ENCODE measurements around the gene CDK11B. TPM values are rescaled to one million over a fixed set of nuclear protein-coding genes. Genes with fewer than 3 reads are reported as not detected.

CDK11B gene
- total RNA-seq, 1 donor from 2014 or later, result 39.6 TPM

DNA sequence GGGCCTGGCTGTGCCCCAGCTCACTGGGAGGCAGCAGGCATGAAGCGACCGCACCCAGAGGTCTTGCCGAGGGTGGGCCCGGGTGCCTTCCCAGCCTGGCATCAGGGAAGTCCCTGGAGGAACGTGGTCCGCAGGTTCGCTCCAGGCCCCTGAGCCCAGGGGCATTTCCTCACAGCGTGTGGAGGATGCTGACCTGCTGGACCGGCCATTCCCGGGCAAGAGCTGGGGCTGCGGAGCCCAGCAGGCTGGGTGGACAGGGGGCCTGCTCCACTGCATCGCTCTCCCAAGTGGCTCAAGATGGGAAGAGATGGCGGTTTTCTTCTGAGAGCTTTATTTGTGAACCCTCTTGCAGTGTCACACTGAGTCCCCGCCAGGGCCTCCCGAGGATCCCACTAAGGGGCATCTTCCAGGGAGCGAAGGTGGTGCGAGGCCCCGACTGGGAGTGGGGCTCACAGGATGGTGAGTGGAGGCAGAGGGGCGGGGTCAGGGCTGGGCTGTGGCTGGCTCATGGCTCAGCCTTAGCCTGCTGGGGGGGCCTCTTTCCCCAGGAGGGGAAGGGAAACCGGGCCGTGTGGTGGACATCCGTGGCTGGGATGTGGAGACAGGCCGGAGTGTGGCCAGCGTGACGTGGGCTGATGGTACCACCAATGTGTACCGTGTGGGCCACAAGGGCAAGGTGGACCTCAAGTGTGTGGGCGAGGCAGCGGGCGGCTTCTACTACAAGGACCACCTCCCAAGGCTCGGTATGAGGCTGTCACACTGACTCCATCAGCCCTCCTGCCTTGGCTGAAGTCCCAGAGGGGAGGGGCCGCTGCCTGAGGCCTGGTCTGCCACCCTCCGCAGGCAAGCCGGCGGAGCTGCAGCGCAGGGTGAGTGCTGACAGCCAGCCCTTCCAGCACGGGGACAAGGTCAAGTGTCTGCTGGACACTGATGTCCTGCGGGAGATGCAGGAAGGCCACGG is 34.1 kb downstream of the CDK11B start:
- intact Hi-C loops (cut with micrococcal nuclease), result no loop called here
- Mint-ChIP-seq H3K4me3 (no peak overlapping the region), H3K9me3 (no peaks in the 10 kb centered on the region), H3K36me3 (ENCODE audit: low read depth) (no peaks in the 10 kb centered on the region), H3K27ac (no peak overlapping the region), H3K4me1 (ENCODE audit: low read depth) (no peaks in the 10 kb centered on the region), H3K27me3 (ENCODE audit: insufficient read depth) (no peaks in the 10 kb centered on the region)
- DNase-seq (ENCODE audit: low spot score), result no peak

DNA sequence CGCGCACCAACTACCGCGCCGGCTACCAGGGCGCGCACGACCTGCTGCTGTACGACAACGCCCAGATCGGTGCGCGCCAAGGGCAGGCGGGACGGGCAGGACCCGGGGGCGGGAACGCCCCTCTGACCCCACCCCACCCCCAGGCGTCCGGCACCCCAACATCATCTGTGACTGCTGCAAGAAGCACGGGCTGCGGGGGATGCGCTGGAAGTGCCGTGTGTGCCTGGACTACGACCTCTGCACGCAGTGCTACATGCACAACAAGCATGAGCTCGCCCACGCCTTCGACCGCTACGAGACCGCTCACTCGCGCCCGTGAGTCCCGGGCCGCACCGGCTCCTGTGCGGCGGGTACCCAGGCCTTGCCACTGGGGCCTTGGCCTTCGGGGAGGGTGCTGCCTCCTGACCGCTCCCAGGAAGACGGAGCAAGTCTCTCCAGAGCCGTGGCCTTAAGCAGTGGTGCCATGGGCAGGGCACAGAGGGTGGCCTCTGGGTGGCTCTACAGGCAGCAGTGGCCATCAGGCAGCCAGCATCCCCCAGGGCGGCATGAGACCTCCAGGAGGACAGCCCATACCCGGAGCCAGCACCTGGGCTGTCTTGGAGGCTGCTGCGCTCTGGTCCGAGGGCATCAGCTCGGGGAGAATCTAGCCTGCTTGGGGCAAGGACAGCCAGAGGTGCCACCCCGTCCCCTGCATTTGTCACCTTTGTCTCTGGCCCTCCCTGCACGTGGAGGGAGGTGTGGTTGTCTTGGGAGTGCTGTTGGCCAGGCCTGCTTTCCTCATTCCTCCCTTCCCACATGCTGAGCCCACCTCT is 35.0 kb downstream of the CDK11B start:
- H3K9me3 Mint-ChIP-seq, result no peaks in the 10 kb centered on the region
- no peak for DNase-seq (ENCODE audit: low spot score)
- intact Hi-C loops (cut with micrococcal nuclease), result no loop called here
- no peaks in the 10 kb centered on the region for H3K36me3 Mint-ChIP-seq (ENCODE audit: low read depth)
- no peaks in the 10 kb centered on the region for H3K27me3 Mint-ChIP-seq (ENCODE audit: insufficient read depth)
- H3K4me3 Mint-ChIP-seq, result no peak overlapping the region
- H3K4me1 Mint-ChIP-seq (ENCODE audit: low read depth), result no peaks in the 10 kb centered on the region
- no peak overlapping the region for H3K27ac Mint-ChIP-seq

DNA sequence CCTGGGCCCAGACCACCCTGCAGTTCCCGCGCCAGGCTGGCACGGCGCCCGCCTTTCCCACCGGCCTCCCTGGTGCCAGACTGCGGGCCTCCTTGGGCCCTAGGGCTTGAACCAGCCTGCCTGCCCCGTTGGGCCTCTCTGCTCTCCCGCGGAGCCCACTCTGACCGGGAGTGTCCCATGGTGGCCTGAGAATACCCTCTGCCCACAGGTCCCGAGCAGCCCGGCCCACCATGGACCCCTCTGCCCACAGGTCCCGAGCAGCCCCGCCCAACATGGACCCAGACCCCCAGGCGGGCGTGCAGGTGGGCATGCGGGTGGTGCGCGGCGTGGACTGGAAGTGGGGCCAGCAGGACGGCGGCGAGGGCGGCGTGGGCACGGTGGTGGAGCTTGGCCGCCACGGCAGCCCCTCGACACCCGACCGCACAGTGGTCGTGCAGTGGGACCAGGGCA is 35.6 kb downstream of the CDK11B start:
- intact Hi-C loops (cut with micrococcal nuclease), result no loop called here
- no peaks in the 10 kb centered on the region for H3K36me3 Mint-ChIP-seq (ENCODE audit: low read depth)
- DNase-seq (ENCODE audit: low spot score), result no peak
- no peaks in the 10 kb centered on the region for H3K9me3 Mint-ChIP-seq
- H3K4me1 Mint-ChIP-seq (ENCODE audit: low read depth), result no peaks in the 10 kb centered on the region
- no peak overlapping the region for H3K4me3 Mint-ChIP-seq
- H3K27me3 Mint-ChIP-seq (ENCODE audit: insufficient read depth), result no peaks in the 10 kb centered on the region
- H3K27ac Mint-ChIP-seq, result no peak overlapping the region

DNA sequence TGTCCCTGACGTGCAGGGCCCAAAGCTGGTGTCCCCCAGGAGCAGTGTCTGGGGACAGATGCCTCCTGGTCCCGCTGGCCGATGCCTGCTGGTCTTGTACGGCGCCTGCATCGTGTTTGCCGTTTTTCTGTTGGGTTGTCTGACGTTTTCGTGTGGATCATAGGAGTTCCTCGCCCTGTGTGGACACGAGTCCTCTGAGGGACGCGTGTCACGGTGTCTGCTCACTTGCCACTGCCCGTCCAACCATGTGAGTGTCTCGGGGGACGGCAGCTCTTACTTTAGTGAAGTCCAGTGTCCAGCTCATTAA is 36.1 kb downstream of the CDK11B start:
- no peaks in the 10 kb centered on the region for H3K36me3 Mint-ChIP-seq (ENCODE audit: low read depth)
- H3K27me3 Mint-ChIP-seq (ENCODE audit: insufficient read depth), result no peaks in the 10 kb centered on the region
- DNase-seq (ENCODE audit: low spot score), result no peak
- H3K4me1 Mint-ChIP-seq (ENCODE audit: low read depth), result peaks cover 1% of the 10 kb centered on the region
- intact Hi-C loops (cut with micrococcal nuclease), result no loop called here
- no peak overlapping the region for H3K4me3 Mint-ChIP-seq
- no peaks in the 10 kb centered on the region for H3K9me3 Mint-ChIP-seq
- no peak overlapping the region for H3K27ac Mint-ChIP-seq

DNA sequence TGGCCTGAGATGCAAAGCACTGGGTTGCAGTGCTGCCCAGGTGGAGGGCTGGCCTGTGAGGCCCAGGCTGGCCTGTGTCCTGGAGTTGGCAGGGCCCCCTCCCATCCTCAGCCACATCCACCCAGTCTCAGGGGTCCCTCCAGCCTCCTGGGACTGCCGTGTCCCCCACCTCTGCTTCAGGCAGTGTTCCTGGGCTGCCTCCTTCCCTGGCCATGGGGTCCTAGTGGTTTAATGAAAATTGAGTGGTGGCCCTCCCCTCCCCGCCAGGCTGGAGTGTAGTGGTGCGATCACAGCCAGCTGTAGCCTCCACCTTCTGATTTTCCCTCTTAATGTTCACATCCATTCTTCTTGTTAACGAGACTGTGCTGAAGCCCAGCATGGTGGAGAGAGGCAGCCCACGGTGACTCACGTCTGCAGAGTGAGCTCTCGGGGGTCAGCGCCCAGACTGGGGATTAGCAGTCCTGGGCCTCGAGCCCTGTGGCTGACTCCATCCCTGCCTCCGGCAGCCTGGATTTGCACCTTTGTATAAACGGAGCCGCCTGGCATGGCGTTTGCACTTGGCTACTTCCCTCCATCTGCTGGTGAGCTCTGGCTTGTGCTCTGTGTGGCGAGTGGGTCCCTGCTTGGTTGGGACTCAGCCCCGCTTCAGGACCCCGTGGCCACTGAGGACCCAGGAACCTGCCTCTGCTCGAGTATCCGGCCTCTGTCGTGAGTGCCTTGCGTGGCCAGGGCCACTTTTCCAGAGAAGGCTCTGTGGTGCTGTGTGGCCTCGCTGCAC is 36.6 kb downstream of the CDK11B start:
- Mint-ChIP-seq H3K27ac (no peak overlapping the region), H3K4me1 (ENCODE audit: low read depth) (peaks cover 7% of the 10 kb centered on the region), H3K4me3 (no peak overlapping the region), H3K9me3 (no peaks in the 10 kb centered on the region), H3K36me3 (ENCODE audit: low read depth) (peaks cover 3% of the 10 kb centered on the region), H3K27me3 (ENCODE audit: insufficient read depth) (no peaks in the 10 kb centered on the region)
- intact Hi-C loops (cut with micrococcal nuclease), result no loop called here
- no peak for DNase-seq (ENCODE audit: low spot score)

DNA sequence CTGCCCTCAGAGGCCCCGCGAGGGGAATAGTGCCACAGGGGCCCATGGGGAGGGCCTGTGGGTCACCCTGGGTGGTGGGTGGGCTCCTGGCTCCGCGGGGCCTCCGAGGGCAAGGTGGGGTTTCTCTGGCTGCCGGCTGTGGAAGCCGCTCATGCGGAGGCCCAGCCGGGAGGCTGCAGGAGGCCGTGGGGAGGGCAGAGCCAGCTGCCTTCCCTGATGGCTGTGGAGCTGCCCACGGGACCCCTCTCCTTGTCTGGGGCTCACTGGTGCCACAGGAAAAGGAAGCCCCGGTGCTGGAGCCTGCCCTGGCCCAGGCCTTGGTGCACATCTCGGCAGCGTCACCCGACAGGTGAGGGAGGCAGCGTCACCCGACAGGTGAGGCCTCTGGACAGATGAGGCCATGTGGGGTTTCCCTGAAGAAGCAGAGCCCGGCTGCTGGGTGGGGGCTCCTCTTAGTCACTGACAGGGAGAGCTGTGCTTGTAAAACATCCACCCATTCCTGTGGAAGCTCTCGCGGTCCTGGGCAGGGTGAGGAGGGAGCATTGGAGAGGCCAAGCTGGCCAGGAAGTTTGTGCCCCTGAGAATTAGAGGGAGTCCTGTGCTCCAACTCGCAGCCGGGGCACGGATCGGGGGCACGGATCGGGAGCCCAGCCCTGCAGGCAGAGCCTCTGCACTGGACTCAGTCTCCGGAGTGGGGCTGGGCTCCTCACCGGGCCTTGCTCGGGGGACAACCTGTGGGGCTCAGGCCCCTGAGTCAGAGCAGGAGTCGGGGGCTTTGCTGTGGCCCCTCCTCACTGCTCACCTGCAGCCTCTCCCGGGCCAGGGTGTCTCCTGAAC is 37.4 kb downstream of the CDK11B start:
- no peak for DNase-seq (ENCODE audit: low spot score)
- Mint-ChIP-seq H3K36me3 (ENCODE audit: low read depth) (peaks cover 4% of the 10 kb centered on the region), H3K4me3 (no peak overlapping the region), H3K4me1 (ENCODE audit: low read depth) (peaks cover 8% of the 10 kb centered on the region), H3K27me3 (ENCODE audit: insufficient read depth) (no peaks in the 10 kb centered on the region), H3K9me3 (no peaks in the 10 kb centered on the region), H3K27ac (no peak overlapping the region)
- intact Hi-C loops (cut with micrococcal nuclease), result no loop called here

DNA sequence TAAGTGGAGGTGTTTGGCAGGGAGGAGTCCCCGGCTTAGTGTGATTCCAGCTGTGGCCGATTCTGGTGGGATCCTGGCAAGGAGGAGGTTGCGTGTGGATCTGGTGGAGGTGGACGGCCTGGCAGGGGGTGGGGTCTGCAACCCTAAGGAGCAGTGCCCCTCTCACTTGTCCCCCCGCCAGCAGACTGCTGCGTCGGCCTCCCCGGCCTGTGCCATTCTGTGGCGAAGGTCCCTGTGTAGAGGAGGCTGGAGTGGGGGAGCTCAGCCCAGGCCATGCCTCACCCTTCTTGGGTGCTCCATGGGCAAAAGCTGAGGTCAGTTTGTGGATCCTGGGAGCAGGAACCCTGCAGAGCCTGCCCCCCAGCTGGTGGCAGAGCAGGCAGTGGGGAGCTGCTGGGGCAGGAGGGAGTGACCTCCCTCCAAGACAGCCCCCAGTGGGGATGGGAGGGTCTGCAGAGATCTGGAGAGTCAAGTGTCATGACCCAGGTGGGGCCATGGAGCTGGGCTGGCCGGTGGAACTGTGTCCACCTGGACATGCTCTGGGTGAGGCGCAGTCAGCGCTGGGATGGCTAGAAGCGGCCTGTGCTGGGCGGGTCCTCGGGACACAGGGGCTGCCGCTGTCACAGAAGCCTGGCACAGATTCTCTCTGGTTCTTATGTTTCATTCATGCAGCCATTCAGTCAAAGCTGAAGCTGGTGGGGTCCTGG is 38.2 kb downstream of the CDK11B start:
- H3K4me1 Mint-ChIP-seq (ENCODE audit: low read depth), result peaks cover 8% of the 10 kb centered on the region
- DNase-seq (ENCODE audit: low spot score), result no peak
- intact Hi-C loops (cut with micrococcal nuclease), result no loop called here
- no peaks in the 10 kb centered on the region for H3K27me3 Mint-ChIP-seq (ENCODE audit: insufficient read depth)
- H3K9me3 Mint-ChIP-seq, result no peaks in the 10 kb centered on the region
- peaks cover 4% of the 10 kb centered on the region for H3K36me3 Mint-ChIP-seq (ENCODE audit: low read depth)
- no peak overlapping the region for H3K27ac Mint-ChIP-seq
- no peak overlapping the region for H3K4me3 Mint-ChIP-seq

DNA sequence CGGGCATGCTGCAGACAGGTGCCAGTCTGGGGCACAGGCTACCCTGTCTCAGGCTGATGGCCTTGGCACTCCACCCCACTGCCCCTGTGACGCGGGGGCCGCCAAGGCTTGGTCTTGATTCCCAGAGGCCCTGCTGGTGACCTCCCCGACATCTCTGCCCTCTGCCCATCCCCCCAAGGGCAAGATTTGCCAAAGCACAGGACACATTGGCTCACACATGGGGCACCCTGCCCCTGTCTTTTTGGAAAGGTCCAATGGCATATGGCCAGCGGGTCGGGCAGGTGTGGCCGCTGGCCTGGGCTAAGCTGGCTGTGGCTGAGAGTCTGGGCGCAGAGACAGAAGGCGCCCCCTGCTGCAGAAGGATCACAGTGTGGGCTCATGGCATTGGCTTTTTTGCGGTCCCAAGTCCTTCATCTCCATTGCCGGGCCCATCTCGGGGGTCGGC is 38.9 kb downstream of the CDK11B start:
- intact Hi-C loops (cut with micrococcal nuclease), result loop anchor here (10.0 kb wide), 2 partner anchors 105 to 775 kb away; partner anchors contain the start of genes CDK11A, MORN1 and RER1
- no peaks in the 10 kb centered on the region for H3K9me3 Mint-ChIP-seq
- DNase-seq (ENCODE audit: low spot score), result no peak

DNA sequence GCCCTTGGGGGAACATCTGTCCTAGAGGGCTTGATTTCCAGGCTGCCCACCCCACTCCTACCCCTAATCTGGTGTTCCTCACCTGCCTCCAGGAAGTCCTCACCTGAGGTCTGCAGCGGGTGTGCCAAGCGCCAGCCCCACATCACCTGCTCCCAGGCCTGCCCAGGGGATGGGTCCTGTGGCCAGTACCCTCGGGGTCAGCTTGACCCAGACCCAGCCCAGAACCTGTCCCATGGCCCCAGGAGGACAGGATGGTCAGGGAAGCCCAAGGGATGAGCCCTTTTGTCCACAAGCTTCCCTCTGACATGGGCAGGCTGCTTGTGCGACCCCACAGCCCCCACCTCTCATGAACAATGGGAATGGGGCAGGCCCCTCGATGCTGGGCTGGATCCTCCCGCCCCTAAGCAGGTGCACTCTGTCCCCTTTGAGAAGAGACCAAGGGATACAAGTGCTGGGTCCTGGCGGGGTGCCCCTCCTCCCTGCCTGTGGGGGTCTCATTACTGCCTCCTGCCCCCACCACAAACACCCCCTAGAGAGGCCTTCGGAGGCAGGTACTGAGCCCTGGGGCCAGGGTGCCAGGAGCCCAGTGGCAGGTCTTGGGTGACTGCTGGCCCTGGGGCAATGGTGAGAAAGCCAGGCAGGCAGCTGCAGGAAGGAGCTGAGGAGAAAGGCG is 40.3 kb downstream of the CDK11B start:
- Mint-ChIP-seq H3K27me3 (ENCODE audit: insufficient read depth) (no peaks in the 10 kb centered on the region), H3K4me3 (no peak overlapping the region), H3K9me3 (no peaks in the 10 kb centered on the region), H3K27ac (no peak overlapping the region), H3K36me3 (ENCODE audit: low read depth) (peaks cover 4% of the 10 kb centered on the region), H3K4me1 (ENCODE audit: low read depth) (peaks cover 23% of the 10 kb centered on the region)
- DNase-seq (ENCODE audit: low spot score), result no peak
- intact Hi-C loops (cut with micrococcal nuclease), result loop anchor here (10.0 kb wide), 2 partner anchors 106 to 776 kb away; partner anchors contain the start of genes CDK11A, MORN1 and RER1

More for the DNA sequence above, 38.9 kb downstream of the CDK11B start:
- no peak overlapping the region for H3K4me3 Mint-ChIP-seq
- no peak overlapping the region for H3K27ac Mint-ChIP-seq
- H3K4me1 Mint-ChIP-seq (ENCODE audit: low read depth), result peaks cover 9% of the 10 kb centered on the region
- H3K36me3 Mint-ChIP-seq (ENCODE audit: low read depth), result peaks cover 4% of the 10 kb centered on the region
- no peaks in the 10 kb centered on the region for H3K27me3 Mint-ChIP-seq (ENCODE audit: insufficient read depth)

DNA sequence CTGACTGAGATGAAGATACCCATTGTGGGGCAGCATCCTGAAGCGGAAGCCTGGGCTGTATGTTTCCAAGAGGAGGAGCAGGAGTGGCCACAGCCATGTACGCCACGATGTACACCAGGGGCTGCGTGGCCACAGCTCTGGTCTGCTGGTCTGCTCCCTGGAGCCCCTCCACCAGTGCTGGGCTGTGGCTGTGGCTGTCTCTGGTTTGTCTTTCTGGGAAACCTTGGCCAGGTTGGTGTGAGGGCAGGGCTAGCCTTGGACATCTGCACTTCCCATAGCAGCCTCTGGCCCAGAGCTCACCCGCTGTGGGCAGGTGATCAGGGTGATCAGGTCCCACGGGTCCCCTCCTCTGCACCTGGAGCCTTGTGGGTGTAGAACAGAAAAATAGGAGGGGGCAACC is 40.9 kb downstream of the CDK11B start:
- DNase-seq (ENCODE audit: low spot score), result no peak
- peaks cover 4% of the 10 kb centered on the region for H3K36me3 Mint-ChIP-seq (ENCODE audit: low read depth)
- no peaks in the 10 kb centered on the region for H3K27me3 Mint-ChIP-seq (ENCODE audit: insufficient read depth)
- peaks cover 25% of the 10 kb centered on the region for H3K4me1 Mint-ChIP-seq (ENCODE audit: low read depth)
- peak overlapping the region; percentile 85 for H3K4me3 Mint-ChIP-seq
- no peaks in the 10 kb centered on the region for H3K9me3 Mint-ChIP-seq
- intact Hi-C loops (cut with micrococcal nuclease), result loop anchor here (10.0 kb wide), 2 partner anchors 107 to 777 kb away; partner anchors contain the start of genes CDK11A, MORN1 and RER1
- H3K27ac Mint-ChIP-seq, result no peak overlapping the region

DNA sequence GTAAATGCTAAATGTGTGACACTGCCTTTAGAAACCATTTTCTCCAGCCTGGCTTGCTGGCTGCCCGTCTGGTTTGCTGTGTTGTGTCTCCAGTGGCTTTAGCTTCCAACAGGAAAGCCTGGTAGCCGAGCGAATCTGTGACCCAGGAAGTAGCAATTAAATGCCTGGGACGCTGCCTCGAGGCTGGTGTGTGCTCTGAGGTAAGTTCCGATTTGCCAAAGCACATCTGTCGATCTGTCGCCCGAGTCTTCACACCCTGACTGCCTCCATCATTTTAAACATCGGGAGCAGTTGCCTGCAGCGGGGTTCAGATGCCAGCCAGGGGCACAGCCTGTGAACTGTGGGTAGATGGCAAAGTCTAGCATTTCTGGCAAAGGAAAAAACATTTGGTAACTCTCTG is 41.3 kb downstream of the CDK11B start:
- peaks cover 25% of the 10 kb centered on the region for H3K4me1 Mint-ChIP-seq (ENCODE audit: low read depth)
- H3K9me3 Mint-ChIP-seq, result no peaks in the 10 kb centered on the region
- peak overlapping the region; percentile 86 for H3K27ac Mint-ChIP-seq
- peaks cover 4% of the 10 kb centered on the region for H3K36me3 Mint-ChIP-seq (ENCODE audit: low read depth)
- peak overlapping the region; percentile 85 for H3K4me3 Mint-ChIP-seq
- intact Hi-C loops (cut with micrococcal nuclease), result loop anchor here (10.0 kb wide), 2 partner anchors 107 to 777 kb away; partner anchors contain the start of genes CDK11A, MORN1 and RER1
- no peak for DNase-seq (ENCODE audit: low spot score)
- no peaks in the 10 kb centered on the region for H3K27me3 Mint-ChIP-seq (ENCODE audit: insufficient read depth)
